Muscle of arm (tissue), 12 donors: ENCODE measurements around the gene ISG20L2. TPM values are rescaled to one million over a fixed set of nuclear protein-coding genes. Genes with fewer than 3 reads are reported as not detected.

ENCODE experiments used
- DNase-seq: peaks from one replicate; pipeline ENCODE4 v3.0.0-alpha.2; 2013
- polyA plus RNA-seq, 12 donors: library from polyadenylated mRNA; unstranded; fragments of 120-200 nt; gene quantifications; one replicate each; pipeline ENCODE4 v1.2.1, GENCODE V29; 2013; ENCODE audit not compliant: insufficient read length in 12 of 12

The ISG20L2 gene
- polyA plus RNA-seq, 12 donors, result 21.7 to 44.6 (median 27.8) TPM; not detected in 1

DNA sequence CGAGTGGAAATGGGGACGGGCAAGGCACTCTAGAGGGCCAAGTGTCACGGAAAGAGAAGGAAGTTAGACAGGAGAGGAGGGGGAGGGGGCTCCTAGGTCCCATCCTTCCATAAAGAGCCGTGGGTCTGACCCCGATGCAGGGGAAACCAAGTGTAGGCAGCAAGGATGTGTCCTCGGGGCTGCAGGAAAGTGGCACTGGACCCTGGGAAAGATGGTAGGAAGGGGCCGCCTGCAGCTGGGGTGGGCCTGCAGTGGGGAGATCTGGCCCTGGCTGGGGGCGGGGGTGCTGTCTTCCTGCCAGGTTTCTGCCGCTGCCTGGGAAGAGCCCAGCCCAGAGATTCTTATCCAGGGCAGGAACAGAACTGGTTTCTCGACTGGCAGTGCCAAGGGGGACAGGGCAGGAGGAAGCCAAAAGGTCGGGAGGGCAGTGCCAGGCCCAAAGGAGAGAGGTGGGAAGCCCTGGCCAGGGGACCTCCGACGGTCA is 36.1 kb downstream of the ISG20L2 start:
- no peak for DNase-seq

GRCh38 chr1:156691665-156692440 is 36.7 kb downstream of the ISG20L2 start:
- DNase-seq, result no peak

DNA sequence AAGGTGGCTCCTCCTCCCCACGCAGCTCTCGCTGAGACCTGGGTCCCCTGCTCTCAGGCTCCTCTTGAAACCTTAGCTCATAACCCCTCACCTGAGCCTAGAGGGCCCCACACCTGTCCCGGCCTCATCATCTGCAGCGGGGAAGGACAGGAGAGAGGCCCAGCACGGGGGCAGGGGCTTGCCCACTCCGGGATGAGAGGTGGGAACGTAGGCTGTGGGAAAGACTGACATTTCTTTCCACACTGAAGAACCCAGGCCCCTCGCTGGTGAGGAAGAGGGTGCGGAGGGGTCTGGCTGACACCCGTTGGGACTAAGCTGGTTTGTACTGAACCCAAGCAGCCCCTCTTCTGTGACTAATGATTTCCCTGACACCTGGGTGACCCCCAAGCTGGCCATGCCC is 37.4 kb downstream of the ISG20L2 start:
- no peak for DNase-seq

DNA sequence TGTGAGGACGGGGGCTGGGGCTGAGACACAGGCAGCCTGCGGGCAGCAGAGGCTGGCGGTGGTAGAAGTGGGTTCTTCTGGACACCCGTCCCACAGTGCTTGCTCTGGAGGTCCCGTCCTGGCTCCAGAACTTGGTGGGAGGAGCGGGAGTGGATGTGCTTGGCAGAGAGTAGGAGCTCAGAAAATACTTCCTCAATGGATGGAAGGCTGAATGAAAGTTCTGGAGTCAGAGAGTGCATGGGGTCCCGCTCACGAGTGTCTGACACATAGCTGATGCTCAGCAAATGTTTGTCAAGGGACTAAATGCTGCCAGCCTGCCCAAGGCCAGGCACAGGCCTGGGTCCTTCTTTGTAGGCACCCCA is 37.9 kb downstream of the ISG20L2 start:
- no peak for DNase-seq

DNA sequence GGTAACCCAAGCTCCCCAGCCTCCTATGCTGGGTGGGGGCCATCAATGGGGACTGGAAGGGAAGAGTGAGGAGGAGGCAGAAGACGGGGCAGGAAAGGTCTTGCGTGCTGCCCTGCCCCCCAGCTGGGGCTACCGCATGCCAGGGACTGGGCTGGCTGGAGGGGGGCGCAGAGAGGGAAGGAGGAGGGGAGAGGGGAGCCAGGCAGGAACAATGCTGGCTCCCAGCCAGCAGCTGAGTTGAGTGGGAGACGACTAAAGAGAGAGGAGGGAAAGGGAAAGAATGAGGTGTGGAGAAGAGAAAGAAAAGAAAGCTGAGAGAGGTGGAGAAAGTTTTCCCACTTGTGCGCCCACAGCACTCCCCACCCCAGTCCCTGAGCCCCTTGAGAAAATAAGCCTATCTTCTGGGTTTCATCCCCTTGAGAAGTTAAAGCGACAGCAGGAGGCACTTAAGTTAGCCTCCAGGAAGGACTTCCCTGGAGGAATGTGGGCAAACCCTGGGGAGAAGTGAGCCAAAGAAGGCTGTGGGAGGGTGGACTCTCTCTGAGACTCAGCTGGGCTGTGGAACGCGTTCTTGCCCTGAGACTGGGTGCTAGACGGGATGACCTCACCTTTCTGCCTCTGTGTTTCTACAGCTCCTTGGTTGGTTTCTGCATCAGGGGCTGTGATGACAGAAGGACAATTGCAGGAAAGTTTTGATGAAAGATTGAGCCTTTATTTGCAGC is 38.5 kb downstream of the ISG20L2 start:
- no peak for DNase-seq

GRCh38 chr1:156689035-156689952 is 39.3 kb downstream of the ISG20L2 start:
- peak; percentile 89 for DNase-seq

DNA sequence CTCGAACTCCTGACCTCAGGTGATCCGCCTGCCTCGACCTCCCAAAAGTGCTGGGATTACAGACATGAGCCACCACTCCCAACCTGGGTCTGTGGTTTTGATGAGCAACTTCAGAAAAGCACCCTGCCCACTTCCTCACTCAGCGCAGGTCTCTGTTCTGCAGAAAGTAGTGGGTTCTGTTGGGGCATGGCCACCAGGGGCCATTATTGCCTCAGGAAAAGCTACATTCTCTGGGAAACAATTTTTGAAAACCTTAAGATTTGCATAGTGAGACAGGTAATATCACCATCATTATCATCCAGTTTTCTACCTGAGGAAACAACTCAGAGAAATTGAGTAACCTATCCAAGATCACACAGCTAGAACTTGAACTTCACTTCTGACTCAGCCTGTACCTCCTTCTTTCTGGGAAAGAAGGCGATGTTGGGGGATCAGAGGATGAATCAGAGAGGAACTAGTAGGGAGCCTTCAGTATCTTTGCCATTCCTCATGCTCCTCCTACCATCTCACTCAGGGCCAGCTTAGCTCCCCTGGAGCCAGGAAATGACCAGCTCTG is 44.3 kb downstream of the ISG20L2 start:
- no peak for DNase-seq

- DNase-seq, result no peak
Observed at GRCh38 chr1:156682166-156682890, 46.2 kb downstream of the ISG20L2 start.

DNA sequence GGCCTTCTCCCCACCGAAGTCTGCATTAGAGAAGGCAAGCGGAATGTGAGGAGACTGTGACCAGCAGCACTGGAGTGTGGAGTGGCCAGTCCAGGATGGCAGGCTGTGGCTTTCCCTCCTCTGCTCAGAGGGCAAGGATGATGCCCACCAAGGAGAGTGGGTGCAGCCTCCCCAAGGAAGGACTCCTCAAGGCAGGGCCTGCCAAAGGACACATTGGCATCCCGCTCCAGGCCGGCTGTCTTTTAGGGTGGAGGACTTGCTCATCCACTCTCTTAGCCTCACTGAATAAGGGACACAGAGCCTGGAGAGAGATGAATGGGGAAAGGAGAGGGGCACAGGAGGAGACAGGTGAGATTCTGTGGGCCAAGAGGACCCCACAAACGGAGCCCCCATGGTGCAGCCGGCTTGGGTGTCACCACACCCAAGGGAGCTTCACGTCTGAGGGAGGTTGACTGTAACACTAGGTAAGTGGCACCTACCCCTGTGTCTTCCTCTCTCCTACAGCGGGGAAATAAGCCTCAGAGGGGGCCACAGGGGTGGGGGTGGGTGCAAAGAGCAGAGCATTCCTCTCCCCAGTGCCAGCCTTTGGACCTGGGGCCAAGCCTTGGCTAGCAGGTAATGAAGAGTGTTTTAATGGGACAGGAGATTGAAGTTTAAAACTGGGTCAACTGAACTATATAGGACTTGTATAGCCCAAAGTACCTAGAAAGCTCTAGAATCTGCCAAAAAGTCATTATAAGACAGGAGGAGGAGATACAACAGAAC is 47.2 kb downstream of the ISG20L2 start:
- no peak for DNase-seq

GRCh38 chr1:156680056-156680455 is 48.5 kb downstream of the ISG20L2 start:
- no peak for DNase-seq

GRCh38 chr1:156677616-156678596 is 50.7 kb downstream of the ISG20L2 start:
- peak; percentile 89 for DNase-seq

GRCh38 chr1:156676820-156677615 is 51.5 kb downstream of the ISG20L2 start, which contains the start of gene NES:
NES (minus strand) TSS chr1:156677407; CDS start chr1:156677264, 143 bp downstream.
- peak; percentile 88 for DNase-seq

DNA sequence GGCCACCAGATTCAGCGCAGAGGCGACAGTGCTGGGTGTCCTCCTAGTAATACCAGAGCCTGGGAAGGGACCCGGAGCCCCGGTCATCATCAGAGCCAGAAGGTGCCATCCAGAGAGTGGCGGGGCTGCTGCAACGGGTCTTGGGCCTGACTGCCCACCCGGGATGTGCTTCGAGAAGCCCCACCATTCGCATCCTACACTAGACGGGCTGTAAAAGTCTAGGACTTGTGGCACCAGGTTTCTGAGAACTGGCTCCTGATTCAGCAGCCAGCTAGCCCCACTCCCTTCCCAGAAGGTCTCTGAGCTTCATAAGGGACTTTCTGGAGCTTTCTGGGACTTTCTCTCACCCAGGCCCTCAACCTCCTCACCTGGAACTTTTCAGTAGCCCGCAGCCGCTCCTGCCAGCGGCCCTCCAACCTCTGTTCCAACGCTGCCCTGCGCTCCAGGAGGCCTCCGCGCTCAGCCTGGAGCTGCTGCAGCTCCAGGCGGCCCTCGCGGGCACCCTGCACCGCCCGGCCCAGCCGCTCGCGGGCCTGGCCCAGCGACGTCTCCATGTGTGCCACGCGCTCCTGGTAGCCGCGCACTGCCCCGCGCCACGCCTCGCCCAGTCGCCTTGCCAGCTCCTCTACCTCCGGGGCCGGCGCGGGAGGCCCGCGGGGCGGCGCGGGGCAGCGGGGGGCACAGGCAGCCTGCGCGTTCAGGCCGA is 52.3 kb downstream of the ISG20L2 start:
- DNase-seq, result no peak

GRCh38 chr1:156675210-156676113 is 53.1 kb downstream of the ISG20L2 start:
- DNase-seq, result no peak

- no peak for DNase-seq
Observed at GRCh38 chr1:156673387-156674121, 55.0 kb downstream of the ISG20L2 start.
